HCT116 (cell line): ENCODE results near the gene NOXRED1. TPM values are rescaled to one million over a fixed set of nuclear protein-coding genes. Genes with fewer than 3 reads are reported as not detected.

Source experiments
- ATAC-seq: fragments of 200-7000 bp; cut with Tn5 transposase; 2 replicates; pipeline ENCODE4 v1.9.1; 2020; ENCODE audit warnings: mild to moderate bottlenecking, moderate library complexity
- BruUV-seq: library from RNA; stranded (reverse); fragments of 400-500 nt; replicated peaks from 2 replicates; lab custom pipeline; 2021; lab: Mats Ljungman, UMichigan
- CTCF ChIA-PET: fragments of 300-600 bp; sonication (Branson Sonifier 250); formaldehyde crosslinking; loops from one replicate; lab custom pipeline; 2021; ENCODE audit warnings: antibody characterized with exemption; lab: Charles Lee
- POLR2A ChIA-PET: fragments of 300-600, 350-600 bp; sonication (Branson Sonifier 250); formaldehyde crosslinking; loops from one replicate; lab custom pipeline; 2021; ENCODE audit warnings: antibody characterized with exemption; lab: Charles Lee
- RAD21 ChIA-PET, 2 experiments: fragments of 300-600 bp; sonication (Branson Sonifier 250); formaldehyde crosslinking; loops; one replicate each; lab custom pipeline; 2023; ENCODE audit warnings: low total read pairs in 2 of 2; ENCODE audit not compliant: uncharacterized antibody in 2 of 2, unreplicated experiment in 2 of 2, low non-redundant PET in 1 of 2; lab: Charles Lee
- DNase-seq: peaks from one replicate; pipeline ENCODE4 v3.0.0-alpha.2; 2010; ENCODE audit warnings: low read depth, low spot score
- H2AFZ ChIP-seq: fragments of 200-600 bp; shearing (Covaris generic), sonication (generic); 2 replicates; pipeline ENCODE4 v1.6.1; 2017; ENCODE audit warnings: low read depth, mixed run types, mixed read lengths, antibody characterized with exemption, low read length; ENCODE audit not compliant: poor library complexity, severe bottlenecking
- H3K27ac ChIP-seq: 2 replicates; pipeline ENCODE4 v1.5.1; 2012; ENCODE audit warnings: low read depth, low read length
- H3K27me3 ChIP-seq: fragments of 200-600 bp; sonication (generic); 2 replicates; pipeline ENCODE4 v1.6.1; 2016; ENCODE audit warnings: mixed run types, low read length, mixed read lengths; ENCODE audit not compliant: insufficient read depth
- H3K36me3 ChIP-seq, 2 experiments: fragments of 200-500 bp in 1 of 2; fragments of 200-600 bp in 1 of 2; sonication (Bioruptor generic) in 1 of 2; sonication (generic) in 1 of 2; 2 replicates each; pipeline versions ENCODE4 v1.5.1 to v1.6.1; 2014 to 2016; ENCODE audit warnings: low read length in 2 of 2, inconsistent platforms in 1 of 2, mixed read lengths in 1 of 2, mixed run types in 1 of 2; ENCODE audit not compliant: insufficient read depth in 2 of 2, control insufficient read depth in 1 of 2
- H3K4me1 ChIP-seq, 2 experiments: fragments of 200-600 bp in 1 of 2; sonication (generic) in 1 of 2; 2 replicates each; pipeline versions ENCODE4 v1.5.1 to v1.6.1; 2012 to 2017; ENCODE audit warnings: low read length in 2 of 2, inconsistent platforms in 1 of 2, mild to moderate bottlenecking in 1 of 2, mixed read lengths in 1 of 2, mixed run types in 1 of 2, moderate library complexity in 1 of 2; ENCODE audit not compliant: insufficient read depth in 2 of 2, control insufficient read depth in 1 of 2
- H3K4me2 ChIP-seq: fragments of 200-600 bp; sonication (generic); 2 replicates; pipeline ENCODE4 v1.6.1; 2017; ENCODE audit warnings: mixed run types, low read length, mixed read lengths
- H3K4me3 ChIP-seq, 2 experiments: fragments of 200-600 bp in 1 of 2; sonication (generic) in 1 of 2; replicated peaks in 1 of 2; 2 replicates each; pipeline ENCODE4 v1.5.1; 2011 to 2016; ENCODE audit warnings: low read length in 2 of 2, control low read depth in 1 of 2, low read depth in 1 of 2, mild to moderate bottlenecking in 1 of 2, mixed read lengths in 1 of 2, mixed run types in 1 of 2
- H3K79me2 ChIP-seq: fragments of 200-600 bp; sonication (generic); 2 replicates; pipeline ENCODE4 v1.6.1; 2017; ENCODE audit warnings: mild to moderate bottlenecking, mixed run types, low read length, moderate library complexity, mixed read lengths; ENCODE audit not compliant: insufficient read depth
- H3K9ac ChIP-seq: fragments of 200-600 bp; sonication (generic); 2 replicates; pipeline ENCODE4 v1.6.1; 2016; ENCODE audit warnings: low read length, mixed read lengths
- H3K9me2 ChIP-seq: fragments of 200-600 bp; sonication (generic), shearing (Covaris generic); 2 replicates; pipeline ENCODE4 v1.6.1; 2017; ENCODE audit warnings: mixed run types, mild to moderate bottlenecking, moderate library complexity; ENCODE audit not compliant: insufficient read depth
- H3K9me3 ChIP-seq, 2 experiments: fragments of 200-500 bp in 1 of 2; fragments of 200-600 bp in 1 of 2; sonication (Bioruptor generic) in 1 of 2; sonication (generic) in 1 of 2; 2 replicates each; pipeline ENCODE4 v1.6.1; 2014 to 2017; ENCODE audit warnings: low read length in 2 of 2, mixed read lengths in 2 of 2, inconsistent platforms in 1 of 2, low read depth in 1 of 2, mild to moderate bottlenecking in 1 of 2, mixed run types in 1 of 2, moderate library complexity in 1 of 2; ENCODE audit not compliant: control insufficient read depth in 1 of 2, insufficient read depth in 1 of 2
- H4K20me1 ChIP-seq: fragments of 200-600 bp; sonication (generic), shearing (Covaris generic); 2 replicates; pipeline ENCODE4 v1.6.1; 2017; ENCODE audit warnings: mixed run types, mild to moderate bottlenecking, moderate library complexity; ENCODE audit not compliant: insufficient read depth
- ATF3 ChIP-seq: IDR thresholded peaks from 2 replicates; pipeline ENCODE4 v1.6.1; 2012
- CBX3 ChIP-seq: IDR thresholded peaks from 2 replicates; pipeline ENCODE4 v1.6.1; 2012; ENCODE audit warnings: low read depth
- ELF1 ChIP-seq: IDR thresholded peaks from 2 replicates; pipeline ENCODE4 v1.6.1; 2012; ENCODE audit warnings: low read depth, borderline replicate concordance
- EZH2 ChIP-seq: fragments of 200-600 bp; sonication (generic); IDR thresholded peaks from 2 replicates; pipeline ENCODE4 v1.6.1; 2017; ENCODE audit warnings: antibody characterized with exemption, mixed run types
- EZH2phosphoT487 ChIP-seq: fragments of 200-600 bp; IDR thresholded peaks from 2 replicates; pipeline ENCODE4 v1.6.1; 2018; ENCODE audit warnings: antibody characterized with exemption, borderline replicate concordance
- FOSL1 ChIP-seq: IDR thresholded peaks from 2 replicates; pipeline ENCODE4 v1.6.1; 2012; ENCODE audit warnings: low read depth
- JUND ChIP-seq: IDR thresholded peaks from 2 replicates; pipeline ENCODE4 v1.6.1; 2012
- POLR2A ChIP-seq: IDR thresholded peaks from 2 replicates; pipeline ENCODE4 v1.7.0; 2011; ENCODE audit warnings: borderline replicate concordance; ENCODE audit not compliant: insufficient read depth, insufficient read length; ENCODE audit errors: extremely low read depth
- RAD21 ChIP-seq: IDR thresholded peaks from 2 replicates; pipeline ENCODE4 v1.6.1; 2012; ENCODE audit warnings: low read depth, mild to moderate bottlenecking
- SIN3A ChIP-seq: IDR thresholded peaks from 2 replicates; pipeline ENCODE4 v1.6.1; 2012; ENCODE audit warnings: low read depth
- SRF ChIP-seq: IDR thresholded peaks from 2 replicates; pipeline ENCODE4 v1.6.1; 2012; ENCODE audit warnings: low read depth
- TCF7L2 ChIP-seq: IDR thresholded peaks from 2 replicates; pipeline ENCODE4 v1.7.0; 2011; ENCODE audit warnings: borderline replicate concordance, inconsistent platforms; ENCODE audit not compliant: insufficient read depth, insufficient read length; ENCODE audit errors: extremely low read depth
- YY1 ChIP-seq: IDR thresholded peaks from 2 replicates; pipeline ENCODE4 v1.6.1; 2011; ENCODE audit warnings: low read length, low read depth, moderate library complexity, mild to moderate bottlenecking; ENCODE audit not compliant: insufficient replicate concordance; ENCODE audit errors: extremely low read depth
- ZFX ChIP-seq: fragments of 450-650 bp; IDR thresholded peaks from 2 replicates; pipeline ENCODE4 v1.6.1; 2017
- intact Hi-C: fragments of 100-400 bp; cut with micrococcal nuclease; formaldehyde crosslinking; loops from 2 replicates; pipeline ENCODE4 v1.10.0; 2022
- total RNA-seq: library from RNA; stranded (reverse); gene quantifications from one replicate; pipeline ENCODE4 v1.2.1, GENCODE V29; 2021; ENCODE audit not compliant: unreplicated experiment

NOXRED1 gene
- total RNA-seq, 1 experiment from 2014 or later = 0.66 TPM

- H3K27ac ChIP-seq = no peak overlapping the region
- H3K4me3 ChIP-seq = no peak overlapping the region
- BruUV-seq = no TSS peak
- ChIA-PET RAD21 (no interaction called here), CTCF (no interaction called here), POLR2A (no interaction called here)
- peaks cover 31% of the 10 kb centered on the region for H3K79me2 ChIP-seq
- no peak overlapping the region for H3K9ac ChIP-seq
- H4K20me1 ChIP-seq = no peaks in the 10 kb centered on the region
- no peaks in the 10 kb centered on the region for H3K36me3 ChIP-seq
- TF ChIP-seq RAD21 (no peak), SIN3A (no peak), ZFX (no peak), SRF (no peak), CBX3 (no peak), TCF7L2 (no peak)
- intact Hi-C loops = no loop called here
- H2AFZ ChIP-seq = no peak overlapping the region
- H3K4me1 ChIP-seq = peaks cover 6 to 12% of the 10 kb centered on the region in 2 experiments; a peak in 3 of 4 replicates
- no peaks in the 10 kb centered on the region for H3K9me3 ChIP-seq
- H3K4me2 ChIP-seq = no peak overlapping the region
- ATAC-seq = no peak
- H3K9me2 ChIP-seq = no peaks in the 10 kb centered on the region
- DNase-seq = no peak
- H3K27me3 ChIP-seq = no peaks in the 10 kb centered on the region
Observed at GRCh38 chr14:77372304-77372841, 51.0 kb downstream of the NOXRED1 start.

GRCh38 chr14:77369285-77369684, 54.0 kb downstream of the NOXRED1 start:
- Histone ChIP-seq H4K20me1 (no peaks in the 10 kb centered on the region), H3K27me3 (no peaks in the 10 kb centered on the region), H3K9me3 (no peaks in the 10 kb centered on the region)
- ChIA-PET RAD21 (no interaction called here), CTCF (no interaction called here), POLR2A (no interaction called here)
- no peak for TF ChIP-seq ELF1
- TF ChIP-seq SRF = no peak
- no peak for TF ChIP-seq POLR2A
- TF ChIP-seq YY1 = no peak
- TF ChIP-seq EZH2phosphoT487 = no peak
- no peak for TF ChIP-seq SIN3A
- TF ChIP-seq ZFX = no peak
- TF ChIP-seq EZH2 = no peak
- TF ChIP-seq ATF3 = no peak
- TF ChIP-seq JUND = no peak
- no peak for TF ChIP-seq FOSL1
- TF ChIP-seq, all 23 proteins: peak for 0
- no peak overlapping the region for H2AFZ ChIP-seq
- H3K27ac ChIP-seq = no peak overlapping the region
- no peaks in the 10 kb centered on the region for H3K9me2 ChIP-seq
- no peak overlapping the region for H3K4me3 ChIP-seq
- H3K79me2 ChIP-seq = peaks cover 16% of the 10 kb centered on the region; the same call in 1 of the 2 replicates
- no TSS peak for BruUV-seq
- DNase-seq (no peak), ATAC-seq (no peak)
- no peaks in the 10 kb centered on the region for H3K36me3 ChIP-seq
- intact Hi-C loops = no loop called here
- H3K4me2 ChIP-seq = no peak overlapping the region
- H3K4me1 ChIP-seq = no peaks in the 10 kb centered on the region
- H3K9ac ChIP-seq = no peak overlapping the region
